HG02610 (cell line): ENCODE data around the gene REC114.
"Not testable (repeated sequence)": the region's sequence is repeated elsewhere in the genome, so short reads cannot be mapped to it uniquely, and the experiment has no call there.

ENCODE experiments used
- ATAC-seq: cut with Tn5 transposase; IDR thresholded peaks from one replicate; pipeline ENCODE4 v1.9.1; 2021; ENCODE audit warnings: mild to moderate bottlenecking, moderate library complexity; ENCODE audit not compliant: unreplicated experiment

REC114 gene

GRCh38 chr15:73454096-73454495 lies 11.1 kb downstream of the REC114 start:
- no peak for ATAC-seq

DNA sequence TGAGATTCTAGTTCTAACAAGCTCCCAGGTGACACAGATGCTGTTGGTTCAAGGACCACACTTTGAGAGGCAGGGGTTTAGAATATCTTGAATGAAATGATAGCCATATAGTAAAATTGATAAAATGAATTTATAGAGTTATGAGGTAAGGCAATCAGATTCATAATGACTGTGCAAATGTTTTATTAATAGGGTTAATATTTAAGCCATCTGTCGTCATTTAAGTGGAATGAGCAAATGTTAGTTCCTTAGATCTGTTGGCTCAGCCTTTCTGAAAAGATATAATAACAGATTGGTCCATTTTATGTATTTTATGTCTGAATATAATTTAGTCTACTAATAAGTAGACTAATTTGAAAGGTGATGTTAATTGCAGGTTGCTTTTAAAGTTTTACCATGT lies 12.9 kb downstream of the REC114 start:
- ATAC-seq = no peak

- ATAC-seq = no peak
Measured at GRCh38 chr15:73457334-73457733, 14.4 kb downstream of the REC114 start.

DNA sequence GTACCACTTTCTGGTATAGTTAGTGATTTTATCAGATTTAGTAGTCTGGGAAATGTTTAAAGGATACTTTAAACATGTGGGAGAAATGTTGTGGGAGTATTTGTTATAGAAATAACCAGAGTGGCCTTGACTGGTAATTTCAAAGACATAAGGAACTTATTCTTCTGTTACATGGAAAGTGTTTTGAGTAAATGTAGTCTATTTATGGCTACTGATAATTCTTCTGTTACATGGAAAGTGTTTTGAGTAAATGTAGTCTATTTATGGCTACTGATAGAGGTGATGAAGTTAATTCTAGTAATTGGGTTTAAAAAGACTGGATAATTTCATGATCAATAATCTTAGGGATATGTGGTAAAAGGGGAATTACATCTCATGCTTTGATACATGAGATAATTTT lies 17.7 kb downstream of the REC114 start:
- no peak for ATAC-seq

DNA sequence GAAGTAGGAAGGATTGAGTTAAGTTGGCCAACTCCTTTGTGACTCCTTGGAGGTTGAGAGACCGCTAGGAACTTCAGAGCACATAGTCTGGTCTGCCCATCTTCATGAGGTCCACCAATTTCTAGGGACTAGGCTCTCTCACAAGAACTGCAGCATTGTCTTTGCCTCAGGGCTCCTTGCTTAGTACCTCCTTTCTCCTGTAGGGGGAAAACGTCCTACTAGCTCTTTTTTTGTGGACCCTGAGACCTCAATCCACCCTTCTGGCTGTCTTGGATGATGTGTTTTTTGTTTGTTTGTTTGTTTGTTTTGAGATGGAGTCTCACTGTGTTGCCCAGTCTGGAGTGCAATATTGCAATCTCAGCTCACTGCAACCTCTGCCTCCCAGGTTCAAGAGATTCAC lies 21.6 kb downstream of the REC114 start:
- ATAC-seq = no peak

DNA sequence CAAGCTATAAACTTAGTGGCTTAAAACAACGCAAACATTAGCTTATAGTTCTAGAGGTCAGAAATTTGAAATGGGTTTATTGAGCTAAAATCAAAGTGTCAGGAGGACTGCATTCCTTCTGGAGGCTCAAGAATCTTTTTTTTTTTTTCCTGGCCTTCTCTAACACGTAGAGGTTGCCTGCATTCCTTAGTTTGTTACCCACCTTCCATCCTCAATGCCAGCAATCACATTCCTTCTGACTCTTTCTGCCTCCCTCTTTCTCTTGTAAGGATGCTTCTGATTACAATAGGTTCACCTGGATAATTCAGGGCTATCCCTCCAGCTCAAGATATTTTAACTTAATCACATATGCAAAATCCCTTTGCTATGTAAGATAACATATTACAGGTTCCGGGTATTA lies 24.8 kb downstream of the REC114 start:
- no peak for ATAC-seq

GRCh38 chr15:73474785-73475184 lies 31.8 kb downstream of the REC114 start:
- no peak for ATAC-seq

- no peak for ATAC-seq
Measured at GRCh38 chr15:73476704-73477216, 33.8 kb downstream of the REC114 start.

DNA sequence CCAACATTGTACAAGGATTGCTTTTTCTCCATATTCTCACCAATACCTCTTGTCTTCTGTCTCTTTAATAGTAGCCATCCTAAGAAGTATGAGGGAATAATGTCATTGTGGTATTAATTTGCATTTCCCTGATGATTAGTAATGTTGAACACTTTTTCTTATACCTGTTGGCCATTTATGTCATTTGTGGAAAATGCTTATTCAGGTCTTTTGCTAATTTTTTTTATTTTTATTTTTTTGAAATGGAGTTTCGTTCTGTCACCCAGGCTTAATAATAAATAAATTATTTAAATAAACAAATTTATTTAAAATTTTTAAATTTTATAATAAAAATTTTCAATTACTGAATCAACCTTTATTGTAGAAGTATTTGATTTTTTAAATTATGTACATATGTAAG lies 37.1 kb downstream of the REC114 start:
- no peak for ATAC-seq

- no peak for ATAC-seq
Measured at GRCh38 chr15:73482166-73482565, 39.2 kb downstream of the REC114 start.

DNA sequence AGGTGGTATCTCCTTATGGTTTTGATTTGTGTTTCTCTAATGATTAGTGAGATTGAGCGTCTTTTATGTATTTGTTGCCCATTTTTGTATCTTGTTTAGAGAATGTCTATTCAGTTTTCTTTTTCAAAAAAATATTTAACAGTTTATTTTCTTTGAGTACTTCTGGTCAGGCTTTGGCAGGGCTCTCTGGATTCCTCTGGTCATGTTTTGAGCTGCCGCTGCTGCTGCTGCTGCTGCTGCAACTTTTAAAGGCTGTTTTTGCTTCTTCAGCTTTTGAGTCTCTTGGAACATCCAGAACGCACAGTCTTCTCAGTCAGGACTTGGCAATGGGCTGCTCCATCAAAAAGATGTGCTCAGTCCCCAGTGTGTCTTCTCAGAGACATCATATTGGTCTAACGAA lies 40.1 kb downstream of the REC114 start:
- ATAC-seq = no peak

DNA sequence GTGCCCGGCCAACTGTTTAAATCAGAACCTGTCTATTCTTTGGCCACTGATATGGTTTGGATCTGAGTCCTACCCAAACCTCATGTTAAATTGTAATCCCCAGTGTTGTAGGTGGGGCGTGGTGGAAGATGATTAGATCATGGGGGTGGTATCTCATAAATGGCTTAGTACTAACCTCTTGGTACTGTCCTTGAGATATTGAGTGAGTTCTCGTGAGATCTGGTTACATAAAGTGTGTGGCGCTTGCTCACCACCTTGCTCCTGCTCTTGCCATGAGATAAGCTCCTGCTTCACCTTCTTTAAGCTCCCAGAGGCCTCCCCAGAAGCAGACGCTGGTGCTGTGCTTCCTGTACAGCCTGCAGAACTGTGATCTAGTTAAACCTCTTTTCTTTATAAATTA lies 42.4 kb downstream of the REC114 start:
- no peak for ATAC-seq

DNA sequence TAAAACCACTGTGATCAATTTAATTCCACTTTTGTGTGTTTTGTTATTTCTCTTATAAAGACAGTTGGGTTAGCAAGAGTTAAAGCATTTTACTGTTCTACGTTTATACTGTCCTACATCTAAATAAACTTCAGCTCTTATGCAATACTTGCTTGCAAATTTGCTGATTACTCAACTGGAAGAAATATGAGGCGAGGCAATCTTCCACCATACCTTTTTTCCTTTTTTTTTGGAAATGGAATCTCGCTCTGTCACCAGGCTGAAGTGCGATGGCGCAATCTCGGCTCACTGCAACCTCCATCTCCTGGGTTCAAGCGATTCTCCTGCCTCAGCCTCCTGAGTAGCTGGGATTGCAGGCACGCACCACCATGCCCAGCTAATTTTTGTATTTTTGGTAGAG lies 42.9 kb downstream of the REC114 start:
- ATAC-seq = not testable (repeated sequence)

GRCh38 chr15:73488698-73489097 lies 45.7 kb downstream of the REC114 start:
- ATAC-seq = no peak

DNA sequence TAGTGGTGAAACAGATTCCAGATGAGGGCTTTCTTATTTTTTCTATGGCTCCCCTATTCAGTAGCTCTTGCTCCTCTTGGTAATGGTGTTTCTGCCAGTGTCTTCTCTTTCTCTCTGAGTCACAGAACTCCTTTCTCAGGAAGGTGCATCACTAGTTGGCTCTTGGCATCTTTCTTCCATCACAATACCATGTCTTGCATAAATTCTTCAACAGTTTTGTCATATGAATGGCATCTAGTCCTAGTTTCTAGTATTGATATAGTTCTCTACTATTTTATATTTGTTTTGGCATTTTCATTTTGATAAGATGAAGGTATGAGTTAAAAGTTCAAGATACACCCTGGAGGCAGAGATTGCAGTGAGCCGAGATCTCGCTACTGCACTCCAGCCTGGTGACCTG lies 51.0 kb downstream of the REC114 start:
- ATAC-seq = no peak

GRCh38 chr15:73495181-73495580 lies 52.2 kb downstream of the REC114 start:
- no peak for ATAC-seq

GRCh38 chr15:73500696-73501095 lies 57.7 kb downstream of the REC114 start:
- no peak for ATAC-seq

- ATAC-seq = no peak
Measured at GRCh38 chr15:73504885-73505284, 61.9 kb downstream of the REC114 start.

DNA sequence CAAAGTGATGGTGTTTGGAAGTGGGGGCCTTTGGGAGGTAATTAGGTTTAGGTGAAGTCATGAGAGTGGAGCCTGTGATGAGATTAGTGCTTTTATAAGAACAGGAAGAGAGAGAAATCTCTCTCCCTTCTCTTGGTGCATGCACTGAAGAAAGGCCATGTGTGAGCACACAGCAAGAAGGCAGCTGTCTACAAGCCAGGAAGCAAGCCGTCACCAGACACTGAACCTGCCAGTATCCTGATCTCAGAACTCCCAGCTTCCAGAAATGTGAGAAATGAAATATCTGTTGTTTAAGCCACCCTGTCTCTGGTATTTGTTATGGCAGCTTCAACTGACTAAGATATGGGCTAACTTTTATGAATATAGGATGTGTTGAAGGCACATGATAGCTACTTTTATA lies 72.6 kb downstream of the REC114 start:
- ATAC-seq = no peak

DNA sequence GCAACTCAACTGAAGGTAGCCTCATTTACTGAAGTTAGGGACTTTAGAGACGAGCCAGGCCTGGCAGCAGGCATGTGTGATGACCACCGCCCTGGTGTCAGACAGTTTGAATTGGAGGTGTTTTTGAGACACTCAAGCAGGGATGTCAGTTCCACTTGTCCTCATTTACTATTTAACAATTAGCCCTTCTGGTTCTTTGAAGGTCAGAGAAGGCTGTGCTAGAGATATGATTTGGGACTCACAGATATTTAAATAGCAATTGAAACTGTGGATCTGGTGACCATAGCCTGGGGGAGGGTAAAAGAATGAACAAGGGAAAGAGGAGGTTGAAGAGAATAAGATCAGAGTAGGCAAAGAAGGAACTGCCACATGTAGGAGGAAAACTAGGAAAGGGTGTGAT lies 74.6 kb downstream of the REC114 start:
- ATAC-seq = no peak

DNA sequence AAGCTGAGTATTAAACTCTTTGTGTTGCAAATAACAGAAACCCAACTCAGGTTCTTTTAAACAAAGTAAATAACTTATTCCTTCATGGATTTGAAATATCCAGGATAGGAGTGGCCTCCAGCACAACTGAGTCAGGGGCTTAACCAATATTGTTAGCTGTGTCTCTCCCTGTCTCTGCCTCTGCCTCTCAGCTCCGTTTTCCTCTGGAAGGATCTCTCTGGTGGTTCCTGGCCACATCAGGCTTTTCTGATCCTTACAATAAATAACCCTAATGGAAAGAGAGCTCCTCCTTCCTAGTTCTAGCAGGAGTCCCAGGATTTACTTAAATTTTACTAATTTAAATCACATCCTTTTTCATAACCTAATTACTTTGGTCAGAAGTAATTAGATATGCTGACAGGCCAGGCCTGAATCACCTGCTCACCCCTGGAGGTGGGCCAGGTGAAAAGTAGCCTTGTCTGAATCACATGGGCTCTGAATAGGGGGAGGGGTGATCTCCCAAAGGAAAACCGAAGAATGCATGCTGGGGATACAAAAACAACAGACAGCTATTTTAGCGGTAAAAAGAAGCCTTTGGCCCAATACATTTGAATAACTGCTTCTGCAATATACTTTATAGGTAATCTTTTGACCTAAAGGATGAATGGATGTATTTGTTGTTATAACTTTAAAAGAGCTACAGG lies 75.4 kb downstream of the REC114 start:
- no peak for ATAC-seq

DNA sequence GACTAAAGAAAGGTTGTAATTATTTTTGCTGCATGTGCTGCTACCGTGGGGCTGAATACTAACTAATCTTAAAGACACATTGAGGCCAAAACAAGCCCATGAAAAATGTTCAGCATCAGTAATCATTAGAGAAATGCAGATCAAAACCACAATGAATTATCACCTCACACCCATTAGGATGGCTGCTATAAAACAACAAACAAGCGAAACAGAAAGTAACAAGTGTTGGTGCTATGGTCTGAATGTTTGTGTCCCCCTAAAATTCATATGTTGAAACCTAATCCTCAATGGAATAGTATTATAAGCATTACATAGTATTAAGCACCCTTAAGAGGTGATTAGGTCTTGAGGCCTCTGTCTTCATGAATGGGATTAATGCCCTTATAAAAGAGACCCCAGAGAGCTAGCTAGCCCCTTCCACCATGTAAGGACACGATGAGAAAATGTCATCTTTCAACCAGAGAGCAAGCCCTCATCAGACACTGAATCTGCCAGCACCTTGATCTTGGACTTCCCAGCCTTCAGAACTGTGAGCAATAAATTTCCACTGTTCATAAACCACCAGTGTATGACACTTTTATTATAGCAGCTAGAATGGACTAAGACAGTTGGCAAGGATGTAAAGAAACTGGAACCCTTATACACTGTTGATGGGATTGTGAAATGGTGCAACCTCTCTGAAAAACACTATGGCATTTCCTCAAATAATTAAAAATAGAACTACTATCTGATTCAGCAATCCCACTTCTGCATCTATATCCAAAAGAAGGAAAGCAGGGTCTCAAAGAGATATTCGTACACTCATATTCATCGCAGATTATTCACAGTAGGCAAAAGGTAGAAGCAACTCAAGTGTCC lies 76.1 kb downstream of the REC114 start:
- ATAC-seq = no peak
